T-helper 2 cell treated with Interferon-gamma antibody and Interleukin-4, amounts not matched to agents 5 μg/mL and 100 μg/mL, for 36 hours (primary cell): ENCODE results near the gene SH3PXD2B.

ENCODE experiments used
- DNase-seq: peaks from one replicate; pipeline ENCODE4 v3.0.0; 2021; ENCODE audit warnings: low spot score
- H3K27ac Mint-ChIP-seq: one replicate; pipeline ENCODE4 v1.8.0; 2021; ENCODE audit warnings: mild to moderate bottlenecking, mixed read lengths
- H3K27me3 Mint-ChIP-seq: one replicate; pipeline ENCODE4 v1.8.0; 2021; ENCODE audit warnings: low read depth, mixed read lengths
- H3K36me3 Mint-ChIP-seq: one replicate; pipeline ENCODE4 v1.8.0; 2021; ENCODE audit warnings: low read depth, mixed read lengths
- H3K4me1 Mint-ChIP-seq: one replicate; pipeline ENCODE4 v1.8.0; 2021; ENCODE audit warnings: low read depth, mixed read lengths
- H3K4me3 Mint-ChIP-seq: one replicate; pipeline ENCODE4 v1.8.0; 2022; ENCODE audit warnings: mild to moderate bottlenecking, moderate library complexity, mixed read lengths
- H3K9me3 Mint-ChIP-seq: one replicate; pipeline ENCODE4 v1.8.0; 2021; ENCODE audit warnings: mixed read lengths

Gene SH3PXD2B

DNA sequence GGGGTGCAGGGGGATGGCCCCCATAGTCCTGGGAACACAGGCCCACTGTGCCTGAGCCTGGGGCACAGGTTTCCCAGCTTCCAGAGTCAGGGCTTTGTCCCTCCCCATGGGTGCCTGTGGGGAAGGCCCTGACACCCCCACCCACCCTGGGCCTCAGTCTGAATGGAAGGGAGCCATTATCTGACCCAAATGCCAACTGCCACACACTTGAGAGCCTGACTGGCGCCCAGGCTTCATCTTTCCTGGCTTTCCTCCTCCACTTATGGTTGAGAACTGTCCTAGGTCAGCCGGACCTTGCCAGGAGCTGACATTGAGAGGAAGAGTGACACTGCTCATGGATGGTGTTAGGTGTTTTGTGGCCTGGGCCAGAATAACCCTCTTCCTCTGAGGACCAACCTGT lies 24.0 kb downstream of the SH3PXD2B start:
- Mint-ChIP-seq H3K27me3 (no peaks in the 10 kb centered on the region), H3K4me3 (no peak overlapping the region), H3K9me3 (no peaks in the 10 kb centered on the region), H3K4me1 (no peaks in the 10 kb centered on the region), H3K36me3 (no peaks in the 10 kb centered on the region), H3K27ac (no peak overlapping the region)
- DNase-seq = no peak

DNA sequence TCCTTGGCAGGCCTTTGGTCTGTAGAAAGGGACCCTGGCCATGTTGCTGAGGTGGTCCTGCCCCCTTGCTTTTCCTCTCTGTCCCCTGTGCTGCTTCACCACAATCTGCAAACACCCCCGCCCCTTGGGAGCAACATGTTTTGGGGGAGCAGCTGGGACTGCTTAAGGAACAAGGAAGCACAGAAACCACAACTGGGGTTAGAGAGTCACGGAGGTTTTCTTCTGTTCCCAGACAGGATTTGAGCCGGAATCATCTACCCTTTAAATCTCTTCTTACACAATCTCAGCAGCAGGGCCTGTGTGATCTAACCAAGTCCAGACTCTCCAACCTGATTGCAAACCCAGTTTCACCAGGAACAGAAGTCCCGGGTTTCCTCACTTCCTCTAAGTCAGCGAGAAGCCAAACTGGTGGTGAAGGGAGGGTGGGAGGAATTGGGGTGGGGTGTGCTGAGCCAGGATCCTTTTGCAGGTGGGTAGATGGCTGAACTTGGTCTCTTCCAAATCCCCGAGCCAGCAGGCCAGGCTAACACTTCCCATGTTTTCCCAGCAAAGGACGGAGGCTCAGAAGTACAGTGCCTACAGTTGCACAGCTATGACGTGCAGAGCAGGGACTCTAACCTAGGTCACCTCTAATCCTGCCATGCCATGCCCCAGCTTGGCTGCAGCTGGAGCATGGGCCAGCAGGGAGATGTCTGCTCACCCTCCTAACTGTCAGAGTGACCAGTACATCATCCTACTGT lies 25.0 kb downstream of the SH3PXD2B start:
- no peaks in the 10 kb centered on the region for H3K4me1 Mint-ChIP-seq
- no peak overlapping the region for H3K4me3 Mint-ChIP-seq
- no peak for DNase-seq
- H3K36me3 Mint-ChIP-seq = no peaks in the 10 kb centered on the region
- no peaks in the 10 kb centered on the region for H3K9me3 Mint-ChIP-seq
- no peaks in the 10 kb centered on the region for H3K27me3 Mint-ChIP-seq
- H3K27ac Mint-ChIP-seq = no peak overlapping the region

DNA sequence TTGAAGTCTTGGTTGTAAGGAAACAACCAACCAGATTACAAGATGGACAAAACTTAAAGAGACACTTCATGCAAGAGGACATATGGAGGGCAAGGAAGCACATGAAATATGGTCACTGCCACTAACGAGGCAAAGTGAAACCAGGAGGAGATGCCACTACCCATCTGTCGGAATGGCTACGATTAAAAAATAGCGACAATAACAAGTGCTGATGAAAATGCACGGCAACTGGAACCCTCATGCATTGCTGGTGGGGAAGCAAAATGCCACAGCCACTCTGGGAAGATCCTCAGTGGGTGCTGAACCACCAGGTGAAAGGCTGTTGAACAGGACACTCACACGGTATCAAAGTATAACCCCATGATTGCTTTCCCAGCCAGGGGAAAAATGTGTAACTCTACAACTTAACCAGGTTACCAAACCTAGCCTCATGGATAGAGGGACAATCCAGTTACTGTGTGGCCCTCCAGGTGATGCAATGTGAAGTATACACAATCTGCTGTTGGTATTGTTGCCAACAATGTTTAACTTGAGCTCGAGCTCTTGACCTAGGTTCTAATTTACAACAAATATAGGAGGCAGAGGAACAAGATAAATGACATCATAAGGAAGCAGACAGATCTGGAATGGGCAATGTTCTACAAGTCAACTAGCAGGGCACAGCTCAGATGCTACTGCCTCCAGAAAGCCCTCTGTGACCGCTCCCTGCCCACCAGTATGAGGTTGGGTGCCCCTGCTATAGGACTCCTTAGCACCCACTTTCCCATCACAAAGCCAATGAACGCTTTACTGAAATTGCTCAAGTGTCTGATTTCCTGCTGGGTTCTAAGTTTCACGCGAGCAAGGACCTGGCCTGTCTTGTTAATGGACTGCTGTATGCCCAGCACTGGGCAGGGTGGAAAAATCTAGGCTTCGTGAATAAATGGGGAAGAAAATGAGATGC lies 25.8 kb downstream of the SH3PXD2B start:
- no peak overlapping the region for H3K4me3 Mint-ChIP-seq
- H3K27ac Mint-ChIP-seq = no peak overlapping the region
- H3K9me3 Mint-ChIP-seq = no peaks in the 10 kb centered on the region
- no peaks in the 10 kb centered on the region for H3K4me1 Mint-ChIP-seq
- no peaks in the 10 kb centered on the region for H3K36me3 Mint-ChIP-seq
- H3K27me3 Mint-ChIP-seq = no peaks in the 10 kb centered on the region
- DNase-seq = no peak

DNA sequence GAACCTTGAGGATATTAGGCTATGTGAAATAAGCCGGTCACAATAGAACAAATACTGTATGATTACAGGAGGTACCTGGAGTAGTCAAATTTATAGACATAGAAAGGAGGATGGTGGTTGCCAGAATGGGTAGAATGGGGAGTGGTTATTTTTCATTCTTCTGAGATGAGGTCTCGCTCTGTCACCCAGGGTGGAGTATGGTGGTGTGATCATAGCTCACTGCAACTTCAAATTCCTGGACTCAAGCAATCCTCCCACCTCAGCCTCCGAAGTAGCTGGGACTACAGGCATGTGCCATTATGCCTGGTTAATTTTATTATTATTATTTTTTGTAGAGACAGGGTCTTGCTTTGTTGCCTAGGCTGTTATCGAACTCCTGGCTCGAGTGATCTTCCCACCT lies 27.1 kb downstream of the SH3PXD2B start:
- no peak overlapping the region for H3K4me3 Mint-ChIP-seq
- no peak for DNase-seq
- H3K27me3 Mint-ChIP-seq = no peaks in the 10 kb centered on the region
- H3K27ac Mint-ChIP-seq = no peak overlapping the region
- H3K4me1 Mint-ChIP-seq = no peaks in the 10 kb centered on the region
- no peaks in the 10 kb centered on the region for H3K9me3 Mint-ChIP-seq
- no peaks in the 10 kb centered on the region for H3K36me3 Mint-ChIP-seq

DNA sequence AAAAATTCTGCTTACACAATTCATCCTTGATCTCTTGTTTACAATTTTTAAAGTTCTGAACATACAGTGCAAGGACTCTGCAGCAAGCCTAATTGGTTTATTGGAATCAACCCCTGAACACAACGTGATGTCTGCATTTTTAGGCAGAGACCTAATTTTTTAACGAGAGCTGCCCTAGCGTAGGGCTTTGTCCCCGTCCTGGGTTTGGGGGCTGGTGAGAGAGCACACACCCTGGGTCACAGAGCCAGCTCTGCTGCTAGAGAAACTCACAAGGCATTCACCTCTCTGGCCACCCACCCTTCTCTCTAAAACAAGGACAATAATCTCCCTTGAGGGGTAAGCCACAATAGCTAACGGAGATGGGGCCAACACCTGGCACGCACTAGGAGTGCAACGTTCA lies 28.2 kb downstream of the SH3PXD2B start:
- H3K27ac Mint-ChIP-seq = no peak overlapping the region
- H3K4me3 Mint-ChIP-seq = no peak overlapping the region
- H3K36me3 Mint-ChIP-seq = no peaks in the 10 kb centered on the region
- no peak for DNase-seq
- no peaks in the 10 kb centered on the region for H3K9me3 Mint-ChIP-seq
- H3K27me3 Mint-ChIP-seq = no peaks in the 10 kb centered on the region
- H3K4me1 Mint-ChIP-seq = no peaks in the 10 kb centered on the region

DNA sequence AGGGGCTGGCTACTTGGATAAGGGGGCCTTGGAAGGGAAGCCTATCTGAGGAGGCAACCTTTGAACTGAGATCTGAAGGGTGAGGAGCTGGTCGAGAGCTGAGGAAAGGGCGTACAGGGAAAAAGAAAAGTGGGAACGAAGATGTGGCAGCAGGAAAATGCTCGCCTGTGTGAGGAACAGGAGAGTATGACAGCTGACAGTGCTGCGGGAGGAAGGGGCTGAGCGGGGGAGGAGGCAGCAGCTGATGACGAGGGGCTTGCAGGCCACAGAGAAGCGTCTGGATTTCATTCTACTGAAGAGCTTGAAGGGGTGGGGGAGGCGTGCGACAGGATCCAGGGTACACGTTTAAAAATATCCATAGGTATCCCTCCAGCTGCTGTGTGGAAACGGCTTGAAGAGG lies 28.9 kb downstream of the SH3PXD2B start:
- H3K36me3 Mint-ChIP-seq = no peaks in the 10 kb centered on the region
- H3K9me3 Mint-ChIP-seq = no peaks in the 10 kb centered on the region
- no peak overlapping the region for H3K4me3 Mint-ChIP-seq
- DNase-seq = no peak
- no peaks in the 10 kb centered on the region for H3K27me3 Mint-ChIP-seq
- no peaks in the 10 kb centered on the region for H3K4me1 Mint-ChIP-seq
- H3K27ac Mint-ChIP-seq = no peak overlapping the region

DNA sequence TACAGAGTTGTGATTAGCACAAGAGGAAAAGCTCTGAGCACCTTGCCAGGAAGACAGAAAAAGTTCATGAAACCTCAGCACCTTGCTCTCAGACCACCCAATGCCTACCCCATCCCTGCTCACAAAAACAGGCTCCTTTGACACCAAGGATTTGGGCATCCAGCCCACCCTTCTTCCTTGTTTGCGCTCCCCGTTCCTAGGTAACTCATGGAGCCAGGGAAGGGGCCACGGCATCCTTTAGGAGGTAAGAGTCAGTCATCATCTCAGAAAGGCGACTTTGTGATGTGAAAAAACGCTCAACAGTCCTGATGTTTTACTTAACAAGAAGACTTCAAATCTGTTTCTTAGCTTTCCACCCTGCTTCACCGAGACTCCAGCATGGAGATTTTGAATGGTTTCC lies 29.5 kb downstream of the SH3PXD2B start:
- no peaks in the 10 kb centered on the region for H3K4me1 Mint-ChIP-seq
- no peak overlapping the region for H3K4me3 Mint-ChIP-seq
- H3K27me3 Mint-ChIP-seq = no peaks in the 10 kb centered on the region
- H3K36me3 Mint-ChIP-seq = no peaks in the 10 kb centered on the region
- no peaks in the 10 kb centered on the region for H3K9me3 Mint-ChIP-seq
- no peak overlapping the region for H3K27ac Mint-ChIP-seq
- no peak for DNase-seq

DNA sequence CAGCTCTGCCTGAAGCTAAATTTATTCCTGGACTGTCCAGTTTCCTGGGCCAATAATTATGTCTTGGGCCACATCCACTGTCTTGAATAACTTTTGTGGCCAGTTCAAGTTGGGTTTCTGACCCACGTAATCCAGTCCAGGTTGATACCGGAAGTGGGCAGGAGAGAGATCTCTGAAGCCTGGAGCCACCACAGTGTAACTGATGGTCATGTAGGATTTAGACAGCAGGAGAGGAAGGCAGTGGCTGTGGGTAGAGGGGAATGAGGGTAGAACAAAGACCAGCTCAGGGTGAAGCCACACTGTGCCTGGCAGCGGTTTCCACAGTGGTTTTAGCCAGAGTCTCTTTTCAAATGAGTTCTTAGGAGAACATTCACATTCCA lies 30.2 kb downstream of the SH3PXD2B start:
- Mint-ChIP-seq H3K36me3 (no peaks in the 10 kb centered on the region), H3K4me1 (no peaks in the 10 kb centered on the region), H3K9me3 (no peaks in the 10 kb centered on the region), H3K4me3 (no peak overlapping the region), H3K27me3 (no peaks in the 10 kb centered on the region), H3K27ac (no peak overlapping the region)
- no peak for DNase-seq

DNA sequence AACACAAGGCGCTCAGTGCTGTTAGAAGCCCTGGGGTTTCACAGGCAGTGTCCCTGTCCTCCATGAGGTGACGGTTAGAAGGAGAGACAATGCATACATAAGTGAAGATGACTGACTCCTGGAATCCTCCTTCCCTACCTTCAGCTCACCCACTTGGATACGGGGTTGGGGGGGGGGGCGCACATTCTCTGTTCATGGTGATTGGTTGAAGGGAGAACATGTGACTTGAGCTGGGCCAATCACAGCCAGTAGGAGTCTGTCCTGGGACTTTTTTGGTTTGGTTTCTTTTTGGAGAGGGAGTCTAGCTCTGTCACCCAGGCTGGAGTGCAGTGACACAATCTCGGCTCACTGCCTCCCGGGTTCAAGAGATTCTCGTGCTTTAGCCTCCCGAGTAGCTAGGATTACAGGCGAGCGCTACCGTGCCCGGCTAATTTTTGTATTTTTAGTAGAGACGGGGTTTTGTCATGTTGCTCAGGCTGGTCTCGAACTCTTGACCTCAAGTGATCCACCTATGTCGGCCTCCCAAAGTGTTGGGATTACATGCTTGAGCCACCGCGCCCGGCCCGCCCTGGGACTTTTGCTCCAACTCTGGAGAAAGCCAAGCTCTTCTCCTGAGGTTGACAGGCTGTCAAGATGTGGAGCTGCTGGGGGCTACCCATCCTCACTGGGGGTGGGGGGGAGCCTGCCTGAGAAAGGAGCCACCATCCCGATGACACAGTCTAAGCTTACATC lies 30.8 kb downstream of the SH3PXD2B start:
- no peak overlapping the region for H3K4me3 Mint-ChIP-seq
- no peaks in the 10 kb centered on the region for H3K27me3 Mint-ChIP-seq
- H3K9me3 Mint-ChIP-seq = no peaks in the 10 kb centered on the region
- no peak for DNase-seq
- no peak overlapping the region for H3K27ac Mint-ChIP-seq
- no peaks in the 10 kb centered on the region for H3K36me3 Mint-ChIP-seq
- no peaks in the 10 kb centered on the region for H3K4me1 Mint-ChIP-seq

DNA sequence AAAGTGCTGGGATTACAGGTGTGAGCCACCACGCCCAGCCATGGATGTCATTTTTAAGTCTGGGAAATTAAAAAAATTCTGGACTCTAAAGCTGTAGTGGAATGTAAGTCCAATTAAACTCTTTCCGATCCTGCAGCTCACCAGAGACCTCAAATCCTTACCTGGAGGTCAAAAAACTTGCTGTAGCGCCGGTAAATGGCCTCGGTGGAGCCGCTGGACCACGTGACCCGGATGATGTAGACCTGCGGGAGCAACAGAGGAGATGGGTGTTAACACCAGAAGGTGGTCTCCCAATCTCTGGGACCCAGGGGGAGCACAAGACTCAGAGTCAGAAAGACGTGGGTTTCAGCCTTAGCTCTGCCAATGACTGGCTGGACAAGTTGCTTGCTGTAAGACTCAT lies 32.1 kb downstream of the SH3PXD2B start:
- Mint-ChIP-seq H3K4me1 (no peaks in the 10 kb centered on the region), H3K9me3 (no peaks in the 10 kb centered on the region), H3K27ac (no peak overlapping the region), H3K4me3 (no peak overlapping the region), H3K27me3 (no peaks in the 10 kb centered on the region), H3K36me3 (no peaks in the 10 kb centered on the region)
- no peak for DNase-seq

DNA sequence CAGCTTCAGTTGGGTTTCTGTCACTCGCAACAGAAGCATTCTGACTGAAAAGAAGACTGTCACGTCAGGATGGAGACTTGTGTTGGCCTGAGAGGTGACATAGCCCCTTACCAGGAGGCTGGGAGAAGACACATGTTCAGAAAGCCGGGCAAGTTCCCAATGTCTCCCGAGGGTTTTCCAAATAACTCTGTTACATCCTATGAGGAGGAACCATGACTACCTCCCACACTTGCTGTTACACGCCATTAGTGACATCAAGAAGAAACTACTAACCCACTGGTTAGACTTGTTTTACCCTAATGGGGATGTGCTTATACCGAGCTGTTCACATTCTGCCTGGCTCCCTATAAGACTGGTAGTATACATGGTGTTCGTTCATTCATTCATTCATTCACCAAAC lies 33.3 kb downstream of the SH3PXD2B start:
- H3K4me1 Mint-ChIP-seq = no peaks in the 10 kb centered on the region

DNA sequence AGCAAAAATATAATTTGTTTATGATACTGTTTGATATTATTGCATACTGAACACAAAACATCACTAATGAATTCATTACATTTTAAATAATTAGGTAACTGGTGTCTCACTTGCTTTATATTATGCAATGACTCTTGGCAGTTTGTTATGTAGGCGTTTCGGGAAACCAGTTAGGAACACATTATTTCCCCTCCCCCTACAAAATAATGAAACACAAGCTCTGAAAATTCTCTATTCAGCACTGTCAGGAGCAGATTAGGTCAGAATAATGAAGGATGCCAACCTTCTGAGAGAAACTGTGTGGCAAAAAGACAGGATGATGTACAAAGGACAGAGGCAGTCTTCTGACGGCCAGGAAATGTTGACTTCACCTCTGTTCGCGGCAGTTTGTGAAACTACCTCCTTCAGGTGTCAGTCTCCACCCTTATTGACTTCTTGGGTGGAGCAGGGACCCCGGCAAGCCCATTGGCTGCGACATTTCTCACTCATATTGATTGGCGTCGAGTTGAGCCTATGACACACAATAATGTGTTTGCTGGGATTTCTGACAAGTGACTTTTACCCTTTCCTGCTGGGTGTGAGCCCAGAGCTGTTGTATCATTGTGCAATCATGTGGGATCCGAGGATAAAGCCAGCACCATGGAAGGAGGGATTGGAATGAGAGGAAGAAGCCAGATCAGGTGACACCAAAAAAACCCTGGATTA lies 33.9 kb downstream of the SH3PXD2B start:
- Mint-ChIP-seq H3K27me3 (no peaks in the 10 kb centered on the region), H3K4me3 (no peak overlapping the region), H3K9me3 (no peaks in the 10 kb centered on the region), H3K36me3 (no peaks in the 10 kb centered on the region), H3K4me1 (no peaks in the 10 kb centered on the region), H3K27ac (no peak overlapping the region)
- DNase-seq = no peak

More for the DNA sequence above, 33.3 kb downstream of the SH3PXD2B start:
- H3K4me3 Mint-ChIP-seq = no peak overlapping the region
- no peaks in the 10 kb centered on the region for H3K9me3 Mint-ChIP-seq
- H3K36me3 Mint-ChIP-seq = no peaks in the 10 kb centered on the region
- no peak for DNase-seq
- no peak overlapping the region for H3K27ac Mint-ChIP-seq
- no peaks in the 10 kb centered on the region for H3K27me3 Mint-ChIP-seq

DNA sequence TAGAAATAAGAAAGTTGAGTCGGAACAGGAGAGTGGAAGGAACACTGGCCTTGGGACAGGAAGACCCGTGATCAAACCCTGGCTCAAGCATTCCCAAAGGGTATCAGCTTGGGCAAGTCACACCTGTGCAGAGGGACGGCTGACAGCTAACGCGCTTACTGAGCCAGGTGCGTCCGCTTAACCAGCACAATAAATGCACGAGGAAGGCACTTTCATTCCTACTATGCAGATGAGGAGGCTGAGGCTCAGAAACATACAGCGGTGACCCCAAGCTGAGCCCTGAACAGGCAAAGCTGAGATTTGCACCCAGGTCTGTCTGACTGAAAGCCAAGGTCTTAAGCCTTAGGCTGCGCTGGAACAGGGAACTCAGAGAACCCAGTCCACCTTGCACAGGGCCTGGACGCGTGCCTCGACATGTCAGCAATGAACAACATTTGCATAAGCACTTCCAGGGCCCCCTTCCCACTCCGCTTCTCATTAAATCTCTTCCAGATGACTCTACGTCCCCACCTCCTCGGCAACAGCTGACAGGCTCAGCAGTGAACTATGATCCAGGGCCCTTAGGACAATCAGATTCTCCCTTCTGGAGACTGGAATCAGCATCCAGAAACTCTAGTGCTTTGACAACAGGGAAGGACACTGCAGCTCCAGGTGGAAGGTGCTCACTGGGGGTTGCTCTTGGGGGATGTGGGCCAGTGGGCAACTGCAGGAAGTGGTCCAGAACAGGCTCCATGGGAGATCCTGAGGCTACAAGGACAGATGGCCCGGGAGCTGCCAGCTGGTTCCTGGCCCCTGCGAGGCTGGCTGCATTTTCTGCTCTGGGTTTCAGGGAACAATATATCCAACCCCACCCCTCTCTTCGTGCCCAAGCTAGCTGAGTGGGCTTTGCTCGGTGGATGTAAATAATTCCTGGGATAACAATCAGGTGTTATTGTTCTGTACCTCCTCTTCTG lies 35.2 kb downstream of the SH3PXD2B start:
- no peak overlapping the region for H3K4me3 Mint-ChIP-seq
- H3K27me3 Mint-ChIP-seq = no peaks in the 10 kb centered on the region
- DNase-seq = no peak
- H3K27ac Mint-ChIP-seq = no peak overlapping the region
- no peaks in the 10 kb centered on the region for H3K4me1 Mint-ChIP-seq
- no peaks in the 10 kb centered on the region for H3K36me3 Mint-ChIP-seq
- no peaks in the 10 kb centered on the region for H3K9me3 Mint-ChIP-seq
